HG02759 (cell line): ENCODE measurements around the gene ODAD3.
"Not testable (repeated sequence)": the region's sequence is repeated elsewhere in the genome, so short reads cannot be mapped to it uniquely, and the experiment has no call there.

Source experiments
- ATAC-seq: cut with Tn5 transposase; IDR thresholded peaks from one replicate; pipeline ENCODE4 v1.9.1; 2021; ENCODE audit warnings: mild to moderate bottlenecking, moderate library complexity; ENCODE audit not compliant: unreplicated experiment

Gene ODAD3

GRCh38 chr19:11435057-11435832 lies at the start of gene ODAD3, which contains the start of gene PRKCSH:
ODAD3 (minus strand) TSS chr19:11435121; CDS start chr19:11435016, 105 bp downstream.
PRKCSH (plus strand) TSS chr19:11435635; CDS start chr19:11436118, 483 bp downstream.
- peak; percentile 91 for ATAC-seq

- no peak for ATAC-seq
Observed at GRCh38 chr19:11483366-11484111, 48.6 kb upstream of the ODAD3 start.

GRCh38 chr19:11482384-11483050 lies 47.6 kb upstream of the ODAD3 start:
- ATAC-seq: peak; percentile 71

- ATAC-seq: peak; percentile 62
Observed at GRCh38 chr19:11481534-11482383, 46.8 kb upstream of the ODAD3 start.

- no peak for ATAC-seq
Observed at GRCh38 chr19:11480715-11481533, 46.0 kb upstream of the ODAD3 start, which contains the start of gene ELAVL3. ELAVL3 (minus strand) TSS chr19:11481046; CDS start chr19:11480608, 438 bp downstream.

GRCh38 chr19:11479898-11480714 lies 45.2 kb upstream of the ODAD3 start:
- no peak for ATAC-seq

- ATAC-seq: no peak
Observed at GRCh38 chr19:11479090-11479897, 44.4 kb upstream of the ODAD3 start.

GRCh38 chr19:11478167-11479089 lies 43.5 kb upstream of the ODAD3 start:
- ATAC-seq: no peak

- no peak for ATAC-seq
Observed at GRCh38 chr19:11475861-11476260, 40.9 kb upstream of the ODAD3 start.

- not testable (repeated sequence) for ATAC-seq
Observed at GRCh38 chr19:11475343-11475742, 40.4 kb upstream of the ODAD3 start.

- no peak for ATAC-seq
Observed at GRCh38 chr19:11473725-11474124, 38.8 kb upstream of the ODAD3 start.

- not testable (repeated sequence) for ATAC-seq
Observed at GRCh38 chr19:11468266-11468845, 33.4 kb upstream of the ODAD3 start.

GRCh38 chr19:11465600-11465999 lies 30.7 kb upstream of the ODAD3 start:
- ATAC-seq: no peak

GRCh38 chr19:11464333-11465265 lies 29.7 kb upstream of the ODAD3 start:
- no peak for ATAC-seq

GRCh38 chr19:11463391-11463790 lies 28.5 kb upstream of the ODAD3 start:
- ATAC-seq: no peak
